Measurements from ENCODE around the gene CACNG4. TPM values are rescaled to one million over a fixed set of nuclear protein-coding genes. Genes with fewer than 3 reads are reported as not detected.

CACNG4 gene
- total and polyA plus RNA-seq, 12 donors = 0.11 to 2.4 (median 0.88) TPM; not detected in 4

GRCh38 chr17:66989076-66989475 lies 24.6 kb downstream of the CACNG4 start:
- H3K27me3 ChIP-seq = no peaks in the 10 kb centered on the region
- H3K4me3 ChIP-seq = no peak overlapping the region
- TF ChIP-seq POLR2A (IDR thresholded peaks at IDR 0.05) = no peak
- DNase-seq = no peak
- H3K4me1 ChIP-seq (replicated peaks in 1 of 2) = no peaks in the 10 kb centered on the region
- intact Hi-C loops (cut with DNase I) = no loop called here
- no peak overlapping the region for H3K27ac ChIP-seq
- H3K36me3 ChIP-seq (replicated peaks in 1 of 2) = no peaks in the 10 kb centered on the region
- H3K9me3 ChIP-seq (replicated peaks in 1 of 3) = no peaks in the 10 kb centered on the region
- WGBS, 4 donors = 72 to 87% (median 80%) methylated on average over 4 of the region's 4 CpGs

- WGBS, 4 donors = 84 to 93% (median 89%) methylated on average over 8 of the region's 8 CpGs
- H3K4me3 ChIP-seq = no peak overlapping the region
- DNase-seq = no peak
- H3K9me3 ChIP-seq (replicated peaks in 1 of 3) = no peaks in the 10 kb centered on the region
- no peaks in the 10 kb centered on the region for H3K27me3 ChIP-seq
- TF ChIP-seq POLR2A (IDR thresholded peaks at IDR 0.05) = no peak
- no peak for TF ChIP-seq CTCF (IDR thresholded peaks at IDR 0.05)
- no peak overlapping the region for H3K27ac ChIP-seq
- H3K4me1 ChIP-seq (replicated peaks in 1 of 2) = no peaks in the 10 kb centered on the region
- intact Hi-C loops (cut with DNase I) = no loop called here
- no peaks in the 10 kb centered on the region for H3K36me3 ChIP-seq (replicated peaks in 1 of 2)
Observed at GRCh38 chr17:66989579-66989978, 25.1 kb downstream of the CACNG4 start.

- intact Hi-C loops (cut with DNase I) = no loop called here
- no peaks in the 10 kb centered on the region for H3K27me3 ChIP-seq
- no peak overlapping the region for H3K4me3 ChIP-seq
- no peaks in the 10 kb centered on the region for H3K9me3 ChIP-seq (replicated peaks in 1 of 3)
- no peak for TF ChIP-seq CTCF (IDR thresholded peaks at IDR 0.05)
- DNase-seq = no peak
- no peak overlapping the region for H3K27ac ChIP-seq
- WGBS, 4 donors = 82 to 92% (median 87%) methylated on average over 6 of the region's 6 CpGs
- no peaks in the 10 kb centered on the region for H3K36me3 ChIP-seq (replicated peaks in 1 of 2)
- no peaks in the 10 kb centered on the region for H3K4me1 ChIP-seq (replicated peaks in 1 of 2)
Observed at GRCh38 chr17:66990047-66990446, 25.5 kb downstream of the CACNG4 start.

DNA sequence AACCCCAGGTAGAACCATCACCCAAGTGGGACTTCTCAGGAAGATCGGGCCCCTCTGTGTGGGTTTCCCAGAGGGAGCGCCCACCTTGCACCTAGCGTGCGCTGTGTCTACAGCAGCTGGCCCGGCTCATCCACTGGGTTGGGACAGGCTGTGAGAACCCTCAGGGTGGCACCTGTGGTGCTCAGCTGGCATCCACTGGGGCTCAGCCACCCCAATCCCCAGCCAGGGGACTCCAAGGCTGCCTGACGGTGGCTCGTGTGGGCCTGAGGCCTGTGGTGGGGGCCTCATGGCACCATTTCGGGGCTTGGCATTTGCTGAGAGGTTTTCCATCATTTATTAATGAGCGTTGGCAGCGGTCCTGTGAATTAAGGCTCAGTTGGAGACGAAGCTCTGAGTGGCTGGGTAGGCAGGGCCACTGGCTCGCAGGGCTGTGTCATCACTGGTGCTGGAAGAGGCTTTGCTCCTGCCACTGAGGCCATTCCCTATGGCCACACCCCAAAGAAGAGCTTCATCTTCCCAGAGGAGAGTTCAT lies 28.5 kb downstream of the CACNG4 start:
- H3K9me3 ChIP-seq (replicated peaks in 1 of 3) = no peaks in the 10 kb centered on the region
- H3K4me1 ChIP-seq (replicated peaks in 1 of 2) = no peaks in the 10 kb centered on the region
- TF ChIP-seq CTCF (IDR thresholded peaks at IDR 0.05) (no peak), POLR2A (IDR thresholded peaks at IDR 0.05) (no peak)
- no peak for DNase-seq
- H3K27ac ChIP-seq = no peak overlapping the region
- intact Hi-C loops (cut with DNase I) = no loop called here
- H3K4me3 ChIP-seq = no peak overlapping the region
- H3K36me3 ChIP-seq (replicated peaks in 1 of 2) = no peaks in the 10 kb centered on the region
- no peaks in the 10 kb centered on the region for H3K27me3 ChIP-seq
- WGBS, 4 donors = 82 to 94% (median 93%) methylated on average over 2 to 12 of the region's 12 CpGs

DNA sequence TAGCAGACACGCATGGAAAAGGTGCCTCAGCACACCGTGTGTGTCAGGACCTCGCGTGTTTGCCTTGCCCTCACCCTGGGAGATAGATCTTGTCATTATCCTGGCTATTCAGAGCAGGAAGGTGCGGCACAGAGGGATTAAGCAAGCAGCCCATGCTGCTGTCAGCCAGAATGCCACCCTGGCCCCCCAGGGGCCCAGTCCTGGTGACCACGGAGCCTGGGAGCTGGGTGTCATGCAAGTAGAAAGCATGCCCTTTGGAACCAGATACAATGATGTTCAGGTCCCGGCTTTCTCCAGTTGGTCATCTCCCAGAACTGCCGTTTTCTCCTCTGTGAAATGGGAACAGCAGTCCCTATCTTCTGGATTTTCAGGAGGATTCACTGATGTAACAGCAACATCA lies 29.9 kb downstream of the CACNG4 start:
- Histone ChIP-seq H3K27ac (no peak overlapping the region), H3K27me3 (no peaks in the 10 kb centered on the region), H3K9me3 (replicated peaks in 1 of 3) (no peaks in the 10 kb centered on the region), H3K4me1 (replicated peaks in 1 of 2) (no peaks in the 10 kb centered on the region), H3K36me3 (replicated peaks in 1 of 2) (no peaks in the 10 kb centered on the region), H3K4me3 (no peak overlapping the region)
- intact Hi-C loops (cut with DNase I) = no loop called here
- DNase-seq = no peak
- 88 to 95% (median 89%) methylated on average over 8 of the region's 8 CpGs for WGBS, 4 donors
- no peak for TF ChIP-seq POLR2A (IDR thresholded peaks at IDR 0.05)
- TF ChIP-seq CTCF (IDR thresholded peaks at IDR 0.05) = no peak
